ENCODE results near the gene PTRHD1.
"Not testable (repeated sequence)": the region's sequence is repeated elsewhere in the genome, so short reads cannot be mapped to it uniquely, and the experiment has no call there.

PTRHD1 gene

DNA sequence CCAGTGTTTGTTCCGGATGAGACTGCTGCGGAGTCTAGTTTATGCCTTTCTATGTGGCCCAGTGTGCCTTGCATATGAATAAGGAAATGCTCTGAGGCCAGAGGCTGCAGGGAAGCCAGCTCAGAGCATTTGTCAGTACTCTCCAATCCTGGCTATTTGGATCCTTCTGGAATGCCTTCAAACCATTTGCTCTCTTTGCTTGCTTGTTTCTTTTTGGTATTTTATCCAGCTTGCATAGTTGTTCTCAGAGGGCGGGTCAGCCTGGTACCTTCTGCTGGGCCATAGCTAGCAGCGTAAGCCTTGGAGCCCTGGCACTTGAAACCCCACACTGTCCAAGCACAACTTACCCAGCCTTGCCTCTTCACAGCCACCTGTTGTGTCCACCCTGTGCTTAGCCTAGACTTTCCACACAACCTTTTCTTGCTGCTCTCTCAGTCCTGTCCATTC lies 20.5 kb upstream of the PTRHD1 start:
- FAIRE-seq (no peak), DNase-seq (ENCODE audit: low spot score) (no peak)

DNA sequence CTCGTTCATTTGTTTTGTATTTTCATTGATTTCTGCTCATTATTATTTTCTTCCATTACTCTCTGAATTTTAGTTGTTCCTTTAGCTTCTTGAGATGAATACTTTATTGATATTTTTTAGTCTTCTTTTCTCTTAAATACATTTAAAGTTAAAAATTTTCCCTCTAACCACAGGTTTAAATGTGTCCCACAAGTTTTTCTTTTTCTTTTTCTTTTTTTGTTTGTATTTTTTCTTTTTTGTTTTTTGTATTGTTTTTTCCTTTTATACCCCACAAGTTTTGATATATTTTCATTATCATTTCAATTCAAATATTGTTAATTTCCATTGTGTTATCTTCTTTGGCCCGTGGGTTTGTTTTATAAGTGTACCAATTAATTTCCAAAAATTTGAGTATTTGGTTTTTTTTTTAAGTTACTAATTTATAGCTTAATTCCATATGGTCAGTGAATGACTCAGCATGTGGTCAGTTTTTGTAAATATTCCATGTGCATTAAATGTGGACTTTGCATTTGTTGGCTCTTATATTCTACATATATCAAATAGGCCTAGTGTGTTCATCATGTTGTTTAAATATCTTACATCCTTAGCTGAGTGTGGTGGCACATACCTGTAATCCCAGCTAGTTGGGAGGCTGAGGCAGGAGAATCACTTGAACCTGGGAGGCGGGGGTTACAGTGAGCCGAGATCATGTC lies 16.3 kb upstream of the PTRHD1 start:
- DNase-seq (ENCODE audit: low spot score), result peak; percentile 17

GRCh38 chr2:24806661-24807036 lies 13.5 kb upstream of the PTRHD1 start:
- FAIRE-seq (no peak), DNase-seq (ENCODE audit: low spot score) (no peak)

More for the DNA sequence above, 16.3 kb upstream of the PTRHD1 start:
- peak; percentile 74 for FAIRE-seq

- FAIRE-seq; DNase-seq (ENCODE audit: low spot score): not testable (repeated sequence)
These were observed 12.8 kb upstream of the PTRHD1 start for GRCh38 chr2:24805811-24806660.

DNA sequence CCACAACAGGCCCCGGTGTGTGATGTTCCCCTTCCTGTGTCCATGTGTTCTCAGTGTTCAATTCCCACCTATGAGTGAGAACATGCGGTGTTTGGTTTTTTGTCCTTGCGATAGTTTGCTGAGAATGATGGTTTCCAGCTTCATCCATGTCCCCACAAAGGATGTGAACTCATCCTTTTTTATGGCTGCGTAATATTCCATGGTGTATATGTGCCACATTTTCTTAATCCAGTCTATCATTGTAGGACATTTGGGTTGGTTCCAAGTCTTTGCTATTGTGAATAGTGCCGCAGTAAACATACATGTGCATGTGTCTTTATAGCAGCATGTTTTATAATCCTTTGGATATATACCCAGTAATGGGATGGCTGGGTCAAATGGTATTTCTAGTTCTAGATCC lies 7.3 kb upstream of the PTRHD1 start:
- not testable (repeated sequence) for DNase-seq (ENCODE audit: low spot score); FAIRE-seq

- DNase-seq (ENCODE audit: low spot score) (no peak), FAIRE-seq (no peak)
These were observed 4.5 kb upstream of the PTRHD1 start for GRCh38 chr2:24797644-24798043.

DNA sequence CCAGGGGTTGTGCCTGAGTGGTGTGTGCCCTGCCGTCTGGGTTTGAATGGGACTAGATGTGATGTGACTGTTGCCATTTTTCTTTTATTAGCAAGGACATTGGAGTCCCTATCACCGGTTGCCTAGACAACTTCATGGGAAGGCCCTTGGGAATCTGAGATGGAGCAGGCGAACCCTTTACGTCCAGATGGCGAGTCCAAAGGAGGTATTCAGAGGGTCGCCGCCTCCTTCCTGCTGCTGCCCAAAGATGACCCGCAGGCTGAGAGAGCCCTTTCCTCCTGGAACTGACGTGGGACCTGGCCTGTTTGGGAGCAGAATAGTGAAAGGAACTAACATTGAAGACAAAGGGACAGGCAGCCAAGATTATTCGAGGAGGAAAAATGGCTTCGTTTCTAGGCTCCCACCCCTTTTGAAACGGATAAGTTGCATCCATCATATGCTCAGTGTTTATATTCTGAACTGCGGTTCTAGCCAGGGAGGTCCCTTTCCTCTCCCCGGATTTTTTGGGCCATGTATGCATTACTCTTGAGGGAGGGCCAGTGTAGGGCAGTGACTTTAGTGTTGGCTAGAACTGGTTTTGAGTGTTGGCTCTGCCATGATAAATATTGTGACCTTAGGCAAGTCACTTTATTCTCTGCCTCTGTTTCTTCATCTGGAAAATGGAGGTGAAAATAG lies 707 bp upstream of the PTRHD1 start:
- FAIRE-seq, result no peak
- DNase-seq (ENCODE audit: low spot score), result peak; percentile 14

GRCh38 chr2:24792542-24792873 lies 683 bp downstream of the PTRHD1 start:
- DNase-seq (ENCODE audit: low spot score) (no peak), FAIRE-seq (no peak)

- FAIRE-seq, result no peak
These were observed 1.7 kb downstream of the PTRHD1 start for GRCh38 chr2:24791452-24791851.

DNA sequence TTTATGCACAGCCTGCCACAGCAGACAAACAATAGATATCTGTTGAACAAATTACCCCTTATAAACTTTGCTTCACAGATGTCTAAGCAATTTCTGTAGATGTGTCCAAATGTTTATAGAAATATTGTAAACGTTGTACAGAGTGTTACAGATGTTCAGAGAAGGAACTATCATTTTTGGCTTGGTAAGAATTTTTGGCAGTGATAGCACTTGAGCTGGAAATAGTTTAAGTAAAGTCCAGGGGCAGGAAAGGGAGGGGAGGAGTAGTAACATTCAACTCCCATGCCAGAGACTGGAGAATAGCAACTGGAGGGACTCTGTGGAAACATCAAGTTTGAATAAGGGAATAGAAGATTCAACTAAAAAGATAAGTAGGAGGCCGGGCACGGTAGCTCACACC lies 4.4 kb downstream of the PTRHD1 start:
- no peak for FAIRE-seq
- no peak for DNase-seq (ENCODE audit: low spot score)

More at GRCh38 chr2:24791452-24791851, 1.7 kb downstream of the PTRHD1 start:
- DNase-seq (ENCODE audit: low spot score), result no peak

DNA sequence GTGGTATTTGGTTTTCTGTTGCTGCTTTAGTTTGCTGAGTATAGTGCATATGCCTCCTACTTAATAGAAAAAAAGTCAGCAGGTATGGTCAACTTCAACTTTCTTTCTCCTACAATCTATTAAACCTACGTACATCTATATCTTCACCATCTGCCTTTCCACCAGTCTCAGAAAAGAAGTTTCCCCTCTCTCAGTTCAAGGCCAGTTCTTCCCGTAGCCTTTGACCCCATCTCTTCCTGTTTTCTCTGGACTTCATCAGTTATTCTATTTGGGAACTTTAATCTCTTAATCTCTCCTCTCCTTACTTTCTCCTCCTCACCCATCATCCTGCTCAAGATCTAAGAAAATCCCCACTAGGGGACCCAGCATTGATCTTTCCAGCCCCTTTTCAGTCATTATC lies 5.7 kb downstream of the PTRHD1 start:
- no peak for DNase-seq (ENCODE audit: low spot score)

GRCh38 chr2:24785671-24786321 lies 7.4 kb downstream of the PTRHD1 start:
- FAIRE-seq (no peak), DNase-seq (ENCODE audit: low spot score) (no peak)

More for the DNA sequence above, 5.7 kb downstream of the PTRHD1 start:
- no peak for FAIRE-seq

DNA sequence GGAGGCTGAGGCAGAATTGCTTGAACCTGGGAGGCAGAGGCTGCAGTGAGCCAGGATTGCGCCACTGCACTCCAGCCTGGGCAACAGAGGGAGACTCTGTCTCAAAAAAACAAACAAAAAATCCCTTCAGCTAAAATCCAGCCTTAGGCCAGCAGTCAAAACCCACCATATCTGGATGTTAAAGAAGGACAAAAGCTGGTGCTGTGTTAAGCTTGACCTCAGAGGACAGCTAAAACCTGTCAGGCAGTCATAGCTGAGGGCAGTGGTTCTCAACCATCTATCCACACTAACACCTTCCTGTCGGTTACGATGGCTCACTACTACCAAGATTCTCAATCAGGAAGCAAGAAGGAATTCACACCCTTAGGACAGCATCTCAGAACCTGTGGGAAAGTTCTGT lies 9.6 kb downstream of the PTRHD1 start:
- FAIRE-seq, result no peak
- DNase-seq (ENCODE audit: low spot score), result no peak

GRCh38 chr2:24779116-24779515 lies 14.1 kb downstream of the PTRHD1 start:
- FAIRE-seq (no peak), DNase-seq (ENCODE audit: low spot score) (no peak)

DNA sequence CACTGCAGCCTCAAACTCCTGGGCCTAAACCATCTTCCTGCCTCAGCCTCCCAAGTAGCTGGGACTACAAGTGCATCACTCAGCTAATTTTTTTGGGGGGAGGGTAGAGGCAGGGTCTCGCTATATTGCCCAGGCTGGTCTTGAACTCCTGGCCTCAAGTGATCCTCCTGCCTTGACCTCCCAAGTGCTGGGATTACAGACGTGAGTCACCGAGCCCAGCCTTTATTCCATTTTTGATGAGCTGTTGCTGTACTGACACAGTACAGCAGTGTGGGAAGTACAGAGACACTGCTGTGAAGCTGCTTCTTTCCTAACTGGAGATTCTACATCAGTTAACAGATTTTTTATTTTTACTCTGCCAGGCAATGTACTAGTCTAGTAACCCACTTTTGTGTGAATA lies 18.8 kb downstream of the PTRHD1 start:
- DNase-seq (ENCODE audit: low spot score) (no peak), FAIRE-seq (no peak)

GRCh38 chr2:24771764-24772586 lies 21.2 kb downstream of the PTRHD1 start:
- FAIRE-seq, result no peak
- no peak for DNase-seq (ENCODE audit: low spot score)

GRCh38 chr2:24771061-24771460 lies 22.1 kb downstream of the PTRHD1 start:
- FAIRE-seq (no peak), DNase-seq (ENCODE audit: low spot score) (no peak)

- DNase-seq (ENCODE audit: low spot score), result no peak
- FAIRE-seq, result no peak
These were observed 24.6 kb downstream of the PTRHD1 start for GRCh38 chr2:24768601-24769000.

- no peak for FAIRE-seq
- DNase-seq (ENCODE audit: low spot score), result no peak
These were observed 25.2 kb downstream of the PTRHD1 start for GRCh38 chr2:24768013-24768412.

DNA sequence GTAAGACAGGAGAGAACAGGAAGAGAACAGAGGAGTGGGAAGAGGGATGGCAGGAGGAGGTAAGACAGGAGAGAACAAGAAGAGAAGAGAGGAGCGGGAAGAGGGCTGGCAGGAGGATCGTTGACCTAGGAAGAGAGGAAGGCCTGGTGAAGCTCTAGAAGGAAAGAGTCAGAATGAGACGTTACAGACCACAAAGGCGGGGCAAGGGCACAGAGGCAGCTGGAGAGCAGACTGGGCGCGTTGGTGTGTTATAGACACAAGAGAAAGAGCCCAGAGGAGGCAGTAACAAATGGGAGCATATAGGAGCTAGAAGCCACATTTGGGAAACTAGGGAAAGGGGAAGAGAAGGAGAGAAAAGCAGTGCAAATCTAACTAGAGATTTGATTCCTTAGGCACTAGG lies 26.6 kb downstream of the PTRHD1 start:
- FAIRE-seq (no peak), DNase-seq (ENCODE audit: low spot score) (no peak)

DNA sequence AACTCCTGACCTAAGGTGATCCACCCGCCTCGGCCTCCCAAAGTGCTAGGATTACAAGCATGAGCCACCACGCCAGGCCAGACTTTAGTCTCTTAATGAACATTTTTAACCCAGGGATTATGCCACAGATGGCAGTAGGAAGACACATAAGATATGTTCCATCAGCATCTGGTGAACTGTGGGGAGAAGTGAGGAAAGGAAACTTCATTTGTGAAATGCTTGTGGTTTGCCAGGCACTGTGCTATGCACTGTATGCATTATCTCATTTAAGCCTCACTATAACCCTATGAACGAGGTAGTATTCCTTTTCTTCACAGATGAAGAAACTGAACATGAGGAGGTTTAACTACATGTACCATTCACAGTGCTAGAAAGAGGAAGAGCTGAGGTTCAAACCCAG lies 29.3 kb downstream of the PTRHD1 start:
- no peak for FAIRE-seq
- no peak for DNase-seq (ENCODE audit: low spot score)

All from RCC 7860 (cell line).